ENCODE measurements around the gene LRRC7.

The LRRC7 gene

DNA sequence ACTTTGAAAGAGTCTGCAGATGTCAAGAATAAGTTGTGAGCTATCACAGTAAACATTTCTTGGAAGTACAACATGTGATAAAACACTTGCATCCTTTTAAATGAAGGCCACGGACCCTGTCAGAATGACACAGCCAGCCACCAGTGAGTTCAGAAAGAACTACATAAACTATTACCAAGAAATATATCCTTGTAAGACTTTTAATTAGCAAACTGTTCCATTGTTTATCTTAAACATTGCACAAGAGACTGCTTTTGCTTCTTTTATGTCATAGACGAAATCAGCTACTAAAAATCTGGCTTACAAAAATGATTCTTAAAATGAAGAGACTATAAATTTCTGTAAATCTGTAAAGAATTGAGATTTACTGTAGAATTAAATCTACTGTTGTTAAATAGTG is 17.9 kb downstream of the LRRC7 start:
- no peak for FAIRE-seq
- no peak for DNase-seq (ENCODE audit: insufficient read length, low spot score)

- DNase-seq (ENCODE audit: insufficient read length, low spot score), result no peak
Observed at GRCh38 chr1:69587391-69587790, 19.7 kb downstream of the LRRC7 start.

GRCh38 chr1:69589799-69590198 is 22.1 kb downstream of the LRRC7 start:
- no peak for DNase-seq (ENCODE audit: insufficient read length, low spot score)
- FAIRE-seq, result no peak

More at GRCh38 chr1:69587391-69587790, 19.7 kb downstream of the LRRC7 start:
- no peak for FAIRE-seq

- DNase-seq (ENCODE audit: insufficient read length, low spot score) (no peak), FAIRE-seq (no peak)
Observed at GRCh38 chr1:69592341-69592740, 24.6 kb downstream of the LRRC7 start.

GRCh38 chr1:69595486-69595885 is 27.8 kb downstream of the LRRC7 start:
- no peak for DNase-seq (ENCODE audit: insufficient read length, low spot score)
- no peak for FAIRE-seq

- FAIRE-seq (no peak), DNase-seq (ENCODE audit: insufficient read length, low spot score) (no peak)
Observed at GRCh38 chr1:69611316-69611715, 43.6 kb downstream of the LRRC7 start.

GRCh38 chr1:69613414-69613813 is 45.7 kb downstream of the LRRC7 start:
- FAIRE-seq, result no peak
- no peak for DNase-seq (ENCODE audit: insufficient read length, low spot score)

GRCh38 chr1:69638673-69639072 is 71.0 kb downstream of the LRRC7 start:
- FAIRE-seq (no peak), DNase-seq (ENCODE audit: insufficient read length, low spot score) (no peak)

- FAIRE-seq (no peak), DNase-seq (ENCODE audit: insufficient read length, low spot score) (no peak)
Observed at GRCh38 chr1:69639159-69639558, 71.4 kb downstream of the LRRC7 start.

- no peak for DNase-seq (ENCODE audit: insufficient read length, low spot score)
- no peak for FAIRE-seq
Observed at GRCh38 chr1:69643266-69643665, 75.5 kb downstream of the LRRC7 start.

- DNase-seq (ENCODE audit: insufficient read length, low spot score), result no peak
- no peak for FAIRE-seq
Observed at GRCh38 chr1:69645477-69645876, 77.8 kb downstream of the LRRC7 start.

DNA sequence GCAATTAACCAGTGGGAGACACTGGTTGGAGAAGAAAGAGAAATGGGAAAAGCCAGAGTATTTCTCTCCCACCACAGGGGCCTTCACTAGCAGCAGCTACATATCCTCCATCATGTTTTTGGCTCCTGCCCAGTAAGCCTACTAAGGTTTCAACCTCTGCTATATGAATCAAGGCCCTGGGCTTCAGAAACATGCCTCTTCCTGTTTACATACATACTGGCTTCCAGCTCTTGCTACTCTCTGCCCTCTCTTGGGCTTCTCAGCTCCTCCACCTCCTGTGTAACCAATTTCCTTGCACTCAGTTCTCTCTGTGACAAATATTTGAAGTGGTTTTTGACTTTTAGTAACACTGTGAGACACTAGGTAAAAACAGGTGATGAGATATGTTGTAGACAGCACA is 80.8 kb downstream of the LRRC7 start:
- no peak for DNase-seq (ENCODE audit: insufficient read length, low spot score)
- no peak for FAIRE-seq

DNA sequence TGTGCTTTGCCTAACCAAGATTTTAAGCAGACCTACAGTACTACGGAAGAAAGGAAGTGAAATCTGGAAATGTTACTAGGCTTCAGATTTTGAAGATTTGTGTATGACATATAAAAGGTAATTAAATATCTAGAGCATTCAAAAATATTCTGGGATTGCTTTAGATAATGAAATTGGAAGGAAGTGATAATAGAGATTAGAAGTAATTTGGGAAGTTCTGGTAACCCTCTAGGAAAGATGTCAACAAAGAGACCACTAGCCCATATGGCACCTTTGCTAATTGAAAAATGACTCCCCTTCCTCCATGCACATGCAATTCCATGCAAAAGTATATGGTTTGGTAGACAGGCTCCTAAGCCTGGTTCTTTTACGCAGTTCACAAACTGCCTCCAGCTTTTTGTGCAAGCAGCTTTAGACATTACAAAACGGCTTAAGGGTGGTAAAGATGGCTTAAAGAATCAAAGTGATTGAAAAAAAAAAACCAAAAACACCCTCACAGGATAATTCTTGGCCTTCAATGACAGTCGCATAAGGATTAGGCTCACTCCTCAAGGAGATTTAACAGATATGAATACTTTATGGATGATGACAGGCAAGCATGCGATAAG is 81.8 kb downstream of the LRRC7 start:
- FAIRE-seq (no peak), DNase-seq (ENCODE audit: insufficient read length, low spot score) (no peak)

- no peak for FAIRE-seq
- no peak for DNase-seq (ENCODE audit: insufficient read length, low spot score)
Observed at GRCh38 chr1:69650779-69651178, 83.1 kb downstream of the LRRC7 start.

GRCh38 chr1:69651656-69652055 is 83.9 kb downstream of the LRRC7 start:
- FAIRE-seq, result no peak
- no peak for DNase-seq (ENCODE audit: insufficient read length, low spot score)

GRCh38 chr1:69657971-69658370 is 90.2 kb downstream of the LRRC7 start:
- FAIRE-seq (no peak), DNase-seq (ENCODE audit: insufficient read length, low spot score) (no peak)

GRCh38 chr1:69661686-69662085 is 94.0 kb downstream of the LRRC7 start:
- FAIRE-seq, result no peak

GRCh38 chr1:69662321-69662720 is 94.6 kb downstream of the LRRC7 start:
- FAIRE-seq (no peak), DNase-seq (ENCODE audit: insufficient read length, low spot score) (no peak)

More at GRCh38 chr1:69661686-69662085, 94.0 kb downstream of the LRRC7 start:
- no peak for DNase-seq (ENCODE audit: insufficient read length, low spot score)

- FAIRE-seq, result no peak
- DNase-seq (ENCODE audit: insufficient read length, low spot score), result no peak
Observed at GRCh38 chr1:69671363-69672010, 103.8 kb downstream of the LRRC7 start.

GRCh38 chr1:69673321-69673720 is 105.6 kb downstream of the LRRC7 start:
- FAIRE-seq (no peak), DNase-seq (ENCODE audit: insufficient read length, low spot score) (no peak)

DNA sequence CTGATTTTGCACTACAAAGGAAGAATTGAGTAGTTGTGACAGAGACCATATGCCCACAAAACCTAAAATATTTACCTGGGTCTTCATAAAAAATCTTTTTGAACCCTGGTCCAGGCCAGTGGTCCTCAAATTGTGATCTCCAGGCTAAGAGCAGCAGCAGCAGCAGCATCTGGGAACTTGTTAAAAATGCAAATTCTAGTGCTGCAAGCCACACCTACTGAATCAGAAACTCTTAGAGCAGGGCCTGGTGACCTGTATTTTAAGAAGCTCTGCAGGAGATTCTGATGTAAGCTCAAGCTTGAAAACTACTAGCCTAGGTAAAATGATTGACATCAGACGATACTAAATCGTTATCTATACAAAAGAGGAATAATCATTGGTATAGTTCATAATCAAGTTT is 112.2 kb downstream of the LRRC7 start:
- FAIRE-seq (no peak), DNase-seq (ENCODE audit: insufficient read length, low spot score) (no peak)

DNA sequence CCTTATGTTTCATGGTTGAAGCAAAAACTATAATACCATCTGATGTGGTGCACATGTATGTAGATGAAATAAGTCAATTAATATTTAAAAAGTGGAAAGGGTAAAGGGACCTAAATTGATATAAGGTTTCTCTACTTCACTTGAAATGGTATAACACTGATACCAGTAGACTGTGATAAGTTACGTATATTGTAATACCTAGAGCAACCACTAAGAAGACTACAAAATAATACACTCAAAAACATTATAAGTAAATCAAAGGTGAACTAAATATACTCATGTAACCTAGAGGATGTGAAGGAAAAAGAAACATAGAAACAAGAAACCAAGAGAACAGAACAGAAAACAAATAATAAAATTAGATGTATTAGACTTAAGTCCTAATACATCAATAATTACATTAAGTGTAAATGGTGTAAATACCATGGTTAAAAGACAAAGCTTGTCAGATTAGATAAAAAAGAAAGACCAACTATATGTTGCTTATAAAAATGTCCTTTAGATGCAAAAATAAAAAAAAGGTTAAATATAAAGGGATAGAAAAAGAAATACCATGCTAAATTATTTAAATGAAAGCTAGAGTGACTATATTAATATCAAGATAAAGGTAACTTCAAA is 118.8 kb downstream of the LRRC7 start:
- no peak for DNase-seq (ENCODE audit: insufficient read length, low spot score)
- FAIRE-seq, result no peak

All from GM19239 (cell line).